ENCODE data around the gene JDP2.

GRCh38 chr14:75522983-75523318, 95.1 kb downstream of the JDP2 start:
- TF ChIP-seq CREB1 (IDR thresholded peaks at IDR 0.05; ENCODE audit: low read depth) (no peak), TAF1 (IDR thresholded peaks at IDR 0.05; ENCODE audit: low read depth) (no peak), TEAD4 (IDR thresholded peaks at IDR 0.05) (no peak), CEBPB (IDR thresholded peaks at IDR 0.05) (no peak)
- TF ChIP-seq, protein P1, sequence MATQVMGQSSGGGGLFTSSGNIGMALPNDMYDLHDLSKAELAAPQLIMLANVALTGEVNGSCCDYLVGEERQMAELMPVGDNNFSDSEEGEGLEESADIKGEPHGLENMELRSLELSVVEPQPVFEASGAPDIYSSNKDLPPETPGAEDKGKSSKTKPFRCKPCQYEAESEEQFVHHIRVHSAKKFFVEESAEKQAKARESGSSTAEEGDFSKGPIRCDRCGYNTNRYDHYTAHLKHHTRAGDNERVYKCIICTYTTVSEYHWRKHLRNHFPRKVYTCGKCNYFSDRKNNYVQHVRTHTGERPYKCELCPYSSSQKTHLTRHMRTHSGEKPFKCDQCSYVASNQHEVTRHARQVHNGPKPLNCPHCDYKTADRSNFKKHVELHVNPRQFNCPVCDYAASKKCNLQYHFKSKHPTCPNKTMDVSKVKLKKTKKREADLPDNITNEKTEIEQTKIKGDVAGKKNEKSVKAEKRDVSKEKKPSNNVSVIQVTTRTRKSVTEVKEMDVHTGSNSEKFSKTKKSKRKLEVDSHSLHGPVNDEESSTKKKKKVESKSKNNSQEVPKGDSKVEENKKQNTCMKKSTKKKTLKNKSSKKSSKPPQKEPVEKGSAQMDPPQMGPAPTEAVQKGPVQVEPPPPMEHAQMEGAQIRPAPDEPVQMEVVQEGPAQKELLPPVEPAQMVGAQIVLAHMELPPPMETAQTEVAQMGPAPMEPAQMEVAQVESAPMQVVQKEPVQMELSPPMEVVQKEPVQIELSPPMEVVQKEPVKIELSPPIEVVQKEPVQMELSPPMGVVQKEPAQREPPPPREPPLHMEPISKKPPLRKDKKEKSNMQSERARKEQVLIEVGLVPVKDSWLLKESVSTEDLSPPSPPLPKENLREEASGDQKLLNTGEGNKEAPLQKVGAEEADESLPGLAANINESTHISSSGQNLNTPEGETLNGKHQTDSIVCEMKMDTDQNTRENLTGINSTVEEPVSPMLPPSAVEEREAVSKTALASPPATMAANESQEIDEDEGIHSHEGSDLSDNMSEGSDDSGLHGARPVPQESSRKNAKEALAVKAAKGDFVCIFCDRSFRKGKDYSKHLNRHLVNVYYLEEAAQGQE (IDR thresholded peaks at IDR 0.05; ENCODE audit: low read depth): no peak
- TF ChIP-seq, protein P2, sequence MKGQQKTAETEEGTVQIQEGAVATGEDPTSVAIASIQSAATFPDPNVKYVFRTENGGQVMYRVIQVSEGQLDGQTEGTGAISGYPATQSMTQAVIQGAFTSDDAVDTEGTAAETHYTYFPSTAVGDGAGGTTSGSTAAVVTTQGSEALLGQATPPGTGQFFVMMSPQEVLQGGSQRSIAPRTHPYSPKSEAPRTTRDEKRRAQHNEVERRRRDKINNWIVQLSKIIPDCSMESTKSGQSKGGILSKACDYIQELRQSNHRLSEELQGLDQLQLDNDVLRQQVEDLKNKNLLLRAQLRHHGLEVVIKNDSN (IDR thresholded peaks at IDR 0.05): no peak

Data from Ishikawa (cell line).